HK-2 (cell line): Measurements from ENCODE around the gene NTM.
"Not testable (repeated sequence)": the region's sequence is repeated elsewhere in the genome, so short reads cannot be mapped to it uniquely, and the experiment has no call there.

ENCODE experiments used
- DNase-seq: peaks from one replicate; pipeline ENCODE4 v3.0.0-alpha.2; 2018; ENCODE audit not compliant: unreplicated experiment

NTM gene

GRCh38 chr11:132310390-132311375 is 940.3 kb downstream of the NTM start:
- no peak for DNase-seq

DNA sequence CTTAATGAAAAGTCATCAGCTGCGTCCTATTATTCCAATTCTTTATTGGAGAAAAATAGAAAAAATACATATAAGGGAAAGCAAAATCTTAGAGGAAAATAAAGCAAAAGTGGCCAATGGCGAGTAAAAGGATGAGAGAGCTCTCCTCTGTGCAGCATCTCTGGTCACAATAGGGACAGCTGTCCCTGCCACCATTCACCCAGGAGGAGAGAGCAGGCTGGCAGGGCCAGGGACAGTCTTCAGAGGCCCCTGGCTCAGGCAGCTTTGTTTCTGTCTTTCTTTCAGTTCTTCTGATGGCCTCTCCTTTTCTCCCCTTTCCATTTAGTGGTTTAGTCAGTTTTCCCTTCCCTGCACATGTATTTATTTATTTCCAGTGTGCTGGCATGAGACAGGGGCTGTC is 941.3 kb downstream of the NTM start:
- DNase-seq, result no peak

DNA sequence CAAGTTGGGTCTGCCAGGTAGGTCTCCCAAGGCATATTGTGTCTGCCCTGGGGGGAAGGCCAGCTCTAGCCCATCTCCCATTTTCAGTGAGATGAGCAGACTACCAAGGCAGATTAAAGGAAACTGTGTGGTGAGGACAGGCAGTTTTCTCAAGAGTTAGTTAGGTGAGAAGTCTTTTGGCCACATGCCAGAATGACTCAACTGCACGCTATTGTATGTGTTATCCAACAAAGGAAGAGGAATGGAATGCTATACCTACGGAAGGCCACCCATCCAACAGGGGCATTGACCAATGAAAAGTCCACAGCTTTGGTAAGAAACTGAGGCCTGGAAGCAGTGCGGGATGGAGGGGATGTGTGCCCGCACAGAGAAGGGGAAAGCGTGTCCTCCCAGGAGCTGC is 941.7 kb downstream of the NTM start:
- no peak for DNase-seq

DNA sequence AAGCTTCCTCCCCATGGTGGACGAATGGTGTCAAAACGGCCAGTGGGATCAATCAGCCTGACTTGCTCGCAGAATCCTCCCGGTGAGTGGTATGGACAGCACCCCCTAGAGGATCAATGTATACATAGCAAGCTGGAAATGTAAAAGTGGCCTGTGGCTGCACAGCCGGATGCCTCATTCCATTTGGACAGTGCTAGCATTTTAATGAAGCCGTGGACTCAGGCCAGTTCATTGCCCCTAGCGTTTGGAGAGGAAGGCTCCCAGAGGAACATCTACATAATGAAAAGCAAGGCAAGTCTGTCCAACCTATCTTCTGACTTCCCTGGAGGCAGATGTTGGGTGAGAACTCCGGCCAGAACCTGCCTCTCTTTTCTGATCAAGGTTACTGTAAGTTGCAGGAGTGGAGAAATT is 942.3 kb downstream of the NTM start:
- DNase-seq, result no peak

DNA sequence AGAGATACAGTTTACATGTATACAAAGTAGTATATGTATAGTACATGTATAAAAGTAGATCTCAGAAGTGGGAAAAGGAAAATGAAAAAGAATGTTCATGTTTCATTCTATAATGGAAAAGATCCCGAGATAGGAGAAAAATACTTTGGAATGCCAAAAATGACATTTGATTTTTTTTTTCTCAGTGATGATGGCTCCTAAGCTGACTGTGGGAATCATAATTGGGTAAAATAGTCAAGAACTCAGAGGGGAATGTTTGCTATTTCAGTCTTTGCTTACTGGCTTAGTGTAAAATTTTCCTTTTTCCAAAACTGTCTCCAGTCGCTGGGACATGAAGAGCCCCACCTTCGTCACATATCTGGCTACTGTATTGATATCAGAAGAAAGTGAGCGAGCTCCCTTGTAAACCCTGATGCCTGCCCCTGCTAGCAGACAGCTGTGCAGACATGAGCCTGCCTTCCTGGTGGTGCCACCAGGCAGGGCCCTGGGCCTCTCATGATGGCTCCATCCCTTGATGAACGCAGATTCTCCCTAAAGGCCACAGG is 944.6 kb downstream of the NTM start:
- no peak for DNase-seq

GRCh38 chr11:132315696-132316095 is 945.3 kb downstream of the NTM start:
- DNase-seq, result no peak

DNA sequence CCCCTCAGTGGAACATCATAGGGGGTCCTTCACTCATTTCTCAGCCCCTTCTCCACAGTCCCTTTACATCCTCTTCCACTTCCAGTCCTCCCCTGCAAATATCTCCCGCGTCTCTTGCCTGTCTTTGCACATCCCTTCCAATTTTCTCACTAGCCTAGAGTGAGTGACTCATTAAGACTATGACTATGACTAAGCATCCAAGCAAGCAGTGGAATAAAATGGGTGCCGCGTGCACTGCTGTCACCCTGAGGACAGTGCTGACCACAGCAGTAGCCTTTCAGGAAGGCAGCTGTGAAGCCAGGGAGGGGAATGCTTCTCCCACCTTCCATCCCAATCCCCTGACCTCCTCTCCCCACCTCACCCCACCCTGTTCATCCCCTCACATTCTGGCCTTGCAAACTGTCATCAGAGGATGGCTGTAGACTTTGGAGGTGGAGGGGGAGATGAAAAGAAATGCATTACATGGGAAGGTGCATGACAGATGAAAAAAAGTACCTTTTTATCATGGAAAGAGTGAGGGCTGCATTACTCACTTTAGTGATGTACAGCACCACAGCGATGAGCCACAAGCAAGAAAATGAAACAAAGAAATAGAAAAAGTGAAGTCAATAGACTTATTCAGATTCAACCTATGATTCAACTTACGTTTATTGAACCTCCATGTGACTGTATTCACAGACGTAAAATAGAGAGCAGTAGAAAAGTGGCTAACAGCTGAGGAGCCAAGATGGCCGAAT is 948.2 kb downstream of the NTM start:
- no peak for DNase-seq

DNA sequence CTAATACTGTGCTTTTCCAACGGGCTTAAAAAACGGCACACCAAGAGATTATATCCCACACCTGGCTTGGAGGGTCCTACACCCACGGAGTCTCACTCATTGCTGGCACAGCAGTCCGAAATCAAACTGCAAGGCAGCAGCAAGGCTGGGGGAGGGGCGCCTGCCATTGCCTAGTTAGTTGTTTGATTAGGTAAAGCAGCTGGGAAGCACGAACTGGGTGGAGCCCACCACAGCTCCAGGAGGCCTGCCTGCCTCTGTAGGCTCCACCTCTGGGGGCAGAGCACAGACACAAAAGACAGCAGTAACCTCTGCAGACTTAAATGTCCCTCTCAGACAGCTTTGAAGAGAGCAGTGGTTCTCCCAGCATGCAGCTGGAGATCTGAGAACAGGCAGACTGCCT is 949.0 kb downstream of the NTM start:
- not testable (repeated sequence) for DNase-seq

GRCh38 chr11:132330515-132330914 is 960.1 kb downstream of the NTM start:
- DNase-seq, result no peak

DNA sequence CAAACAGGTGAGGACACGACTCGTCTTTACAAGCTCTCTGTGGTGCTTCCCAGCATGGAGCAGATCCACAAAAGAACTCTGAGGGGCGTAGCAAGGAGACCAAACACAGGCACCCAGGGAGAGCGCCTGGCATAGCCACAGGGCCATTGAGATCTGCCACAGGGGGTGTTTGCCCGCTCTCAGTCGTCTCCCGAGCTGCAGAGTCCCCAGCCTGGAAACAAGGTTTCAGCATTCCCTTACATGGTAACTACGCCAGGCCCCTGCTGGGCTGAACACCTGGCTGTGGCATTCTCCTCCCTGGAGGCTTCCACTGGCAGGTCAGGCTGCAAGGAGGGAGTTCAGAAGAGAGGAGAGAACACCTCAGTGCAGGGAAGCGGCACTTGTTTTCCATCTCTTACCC is 962.1 kb downstream of the NTM start:
- DNase-seq, result no peak

- DNase-seq, result no peak
Measured at GRCh38 chr11:132334769-132335280, 964.4 kb downstream of the NTM start.

- DNase-seq, result no peak
Measured at GRCh38 chr11:132335311-132335710, 964.9 kb downstream of the NTM start.

GRCh38 chr11:132336781-132337535 is 966.5 kb downstream of the NTM start:
- DNase-seq, result no peak

DNA sequence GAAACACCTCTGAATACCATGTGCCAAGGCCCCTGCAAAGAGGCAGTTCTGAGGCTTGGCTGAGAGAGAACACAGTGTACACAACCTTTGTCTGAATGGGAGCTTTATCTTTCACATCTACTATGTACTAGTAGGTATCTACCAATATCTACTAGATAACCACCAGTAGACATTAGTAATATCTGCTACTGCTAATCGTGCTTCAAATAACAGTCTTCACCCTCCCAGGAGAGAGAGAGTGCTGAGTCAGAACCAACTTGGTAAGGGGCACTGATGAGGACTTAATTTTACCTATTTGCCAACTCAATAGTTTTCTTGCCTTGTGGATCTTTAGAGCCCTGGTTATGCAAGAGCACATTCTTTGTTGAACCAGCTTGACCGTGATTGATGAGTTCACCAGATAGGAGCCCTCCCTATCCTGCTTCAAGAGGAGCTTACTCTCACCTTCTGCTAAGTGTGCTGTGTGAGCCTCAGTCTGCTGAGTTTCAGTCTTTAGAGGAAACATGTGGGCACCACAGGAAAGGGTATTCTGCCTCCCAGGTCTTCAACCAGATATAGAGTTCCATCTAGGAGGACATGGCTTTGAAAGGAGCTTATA is 967.5 kb downstream of the NTM start:
- no peak for DNase-seq

- no peak for DNase-seq
Measured at GRCh38 chr11:132342408-132342807, 972.0 kb downstream of the NTM start.

DNA sequence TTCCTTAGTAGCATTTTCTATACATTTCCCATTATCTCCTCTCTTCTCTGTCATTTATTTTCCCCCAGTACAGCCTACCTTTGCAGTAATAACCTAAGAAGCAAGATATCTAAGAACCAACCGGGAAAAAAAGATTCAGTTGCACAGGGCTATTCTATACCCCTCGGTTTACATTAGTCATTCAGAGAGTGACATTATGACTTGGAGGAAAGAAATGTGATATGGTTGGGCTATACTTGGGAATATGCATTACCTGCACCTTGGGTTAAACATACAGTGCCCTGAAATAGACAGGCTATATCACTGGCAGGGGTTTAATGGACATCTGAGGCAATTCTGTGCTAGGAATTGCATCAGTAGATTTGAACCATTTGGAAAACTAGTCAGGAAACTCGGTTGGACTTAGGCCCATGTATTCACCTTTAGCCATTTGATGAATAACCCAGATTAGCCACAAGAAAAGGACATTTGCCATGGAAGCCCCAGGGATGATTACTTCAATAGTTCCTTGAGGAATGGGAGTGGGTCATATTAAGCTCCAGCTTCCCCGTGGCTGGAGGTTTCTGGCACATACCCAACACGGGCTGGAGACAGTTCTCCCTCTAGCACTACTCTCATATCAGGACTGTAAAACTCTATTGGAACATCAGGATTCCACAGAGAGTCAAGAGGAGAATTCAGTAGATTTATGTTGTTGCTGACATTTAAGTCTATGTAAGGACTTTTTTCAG is 973.2 kb downstream of the NTM start:
- no peak for DNase-seq

DNA sequence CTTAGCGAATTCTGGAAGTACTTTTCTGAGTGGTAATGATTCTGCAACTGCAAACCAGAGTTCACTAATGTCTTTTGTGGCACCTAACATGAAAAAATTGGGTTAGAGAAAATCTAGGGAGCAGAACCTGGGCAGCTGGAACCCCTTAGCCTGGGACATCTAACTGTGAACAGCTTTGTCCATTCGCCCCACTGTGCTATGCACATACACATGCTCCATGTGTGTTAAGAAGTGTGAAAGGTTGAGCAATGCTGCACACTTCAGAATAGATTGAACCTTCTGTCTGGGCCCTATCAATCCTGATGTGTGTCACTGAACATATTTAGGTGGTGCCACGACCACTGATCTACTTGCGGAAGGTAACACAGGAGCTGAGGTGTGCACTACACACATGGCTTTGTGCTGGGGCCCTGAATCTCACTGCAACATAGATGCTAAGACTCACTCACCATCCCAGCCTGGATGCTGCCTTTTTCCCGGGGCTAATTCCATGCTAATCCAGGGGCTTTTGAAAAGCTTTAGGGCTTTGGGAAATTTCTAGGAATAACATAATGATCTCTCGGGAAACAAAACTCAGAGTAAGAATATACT is 976.2 kb downstream of the NTM start:
- DNase-seq, result no peak

- no peak for DNase-seq
Measured at GRCh38 chr11:132347156-132348090, 977.0 kb downstream of the NTM start.
